ENCODE data around the gene TMEM69.
"Not testable (repeated sequence)": the region's sequence is repeated elsewhere in the genome, so short reads cannot be mapped to it uniquely, and the experiment has no call there.

DNA sequence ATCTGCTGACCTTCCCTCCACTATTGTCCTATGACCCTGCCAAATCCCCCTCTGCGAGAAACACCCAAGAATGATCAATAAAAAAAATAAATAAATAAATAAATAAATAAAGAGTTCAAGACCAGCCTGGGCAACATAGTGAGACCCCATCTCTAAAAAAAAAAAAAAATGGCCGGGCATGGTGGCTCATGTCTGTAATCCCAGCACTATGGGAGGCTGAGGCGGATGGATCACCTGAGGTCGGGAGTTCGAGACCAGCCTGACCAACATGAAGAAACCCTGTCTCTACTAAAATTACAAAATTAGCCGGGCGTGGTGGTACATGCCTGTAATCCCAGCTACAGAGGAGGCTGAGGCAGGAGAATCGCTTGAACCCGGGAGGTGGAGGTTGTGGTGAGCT lies 38.0 kb downstream of the TMEM69 start:
- TF ChIP-seq, protein P1, sequence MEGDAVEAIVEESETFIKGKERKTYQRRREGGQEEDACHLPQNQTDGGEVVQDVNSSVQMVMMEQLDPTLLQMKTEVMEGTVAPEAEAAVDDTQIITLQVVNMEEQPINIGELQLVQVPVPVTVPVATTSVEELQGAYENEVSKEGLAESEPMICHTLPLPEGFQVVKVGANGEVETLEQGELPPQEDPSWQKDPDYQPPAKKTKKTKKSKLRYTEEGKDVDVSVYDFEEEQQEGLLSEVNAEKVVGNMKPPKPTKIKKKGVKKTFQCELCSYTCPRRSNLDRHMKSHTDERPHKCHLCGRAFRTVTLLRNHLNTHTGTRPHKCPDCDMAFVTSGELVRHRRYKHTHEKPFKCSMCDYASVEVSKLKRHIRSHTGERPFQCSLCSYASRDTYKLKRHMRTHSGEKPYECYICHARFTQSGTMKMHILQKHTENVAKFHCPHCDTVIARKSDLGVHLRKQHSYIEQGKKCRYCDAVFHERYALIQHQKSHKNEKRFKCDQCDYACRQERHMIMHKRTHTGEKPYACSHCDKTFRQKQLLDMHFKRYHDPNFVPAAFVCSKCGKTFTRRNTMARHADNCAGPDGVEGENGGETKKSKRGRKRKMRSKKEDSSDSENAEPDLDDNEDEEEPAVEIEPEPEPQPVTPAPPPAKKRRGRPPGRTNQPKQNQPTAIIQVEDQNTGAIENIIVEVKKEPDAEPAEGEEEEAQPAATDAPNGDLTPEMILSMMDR (IDR thresholded peaks at IDR 0.05), result not testable (repeated sequence)
- not testable (repeated sequence) for TF ChIP-seq ZFX (IDR thresholded peaks at IDR 0.05; ENCODE audit: borderline replicate concordance)
